Measurements from ENCODE around the gene THOC5.

GRCh38 chr22:29517215-29517908 lies 36.2 kb downstream of the THOC5 start:
- no peak for TF ChIP-seq CTCF (IDR thresholded peaks at IDR 0.05)
- no peak for TF ChIP-seq POLR2AphosphoS5 (IDR thresholded peaks at IDR 0.05)

Data from transverse colon (tissue), 4 donors.